ENCODE data around the gene RND2. TPM values are rescaled to one million over a fixed set of nuclear protein-coding genes. Genes with fewer than 3 reads are reported as not detected.

Gene RND2
- total and polyA plus RNA-seq, 2 of the 13 experiments (the other 11 are each of a cell fraction or from before 2014, with no cell fraction given), result 0.05 to 0.11 TPM

GRCh38 chr17:43021741-43022512 is 3.1 kb upstream of the RND2 start, which contains the start of gene VAT1 (continued):
- TF ChIP-seq ZBTB4 (CRISPR knock-in tag; IDR thresholded peaks at IDR 0.05; ENCODE audit: borderline replicate concordance) (no peak), JDP2 (CRISPR knock-in tag; IDR thresholded peaks at IDR 0.05; ENCODE audit: borderline replicate concordance) (no peak; the same call in 1 of the 2 replicates), KDM6A (CRISPR knock-in tag; IDR thresholded peaks at IDR 0.05; ENCODE audit: low read depth) (no peak), EZH2 (conservative IDR thresholded peaks at IDR 0.05; ENCODE audit: low read depth, low read length) (no peak), ELF4 (CRISPR knock-in tag; IDR thresholded peaks at IDR 0.05; ENCODE audit: borderline replicate concordance) (0 out of 2 replicates have a peak, but pooled peaks have one; percentile 52), TP53 (CRISPR knock-in tag; conservative IDR thresholded peaks at IDR 0.05) (0 out of 2 replicates have a peak, but pooled peaks have one; percentile 71), EED (CRISPR knock-in tag; IDR thresholded peaks at IDR 0.05) (peak; percentile 93; the same call in 1 of the 2 replicates), UBTF (CRISPR knock-in tag; IDR thresholded peaks at IDR 0.05) (peak; percentile 90; the same call in 1 of the 2 replicates), ZNF720 (CRISPR knock-in tag; IDR thresholded peaks at IDR 0.05) (no peak), SKIL (CRISPR knock-in tag; IDR thresholded peaks at IDR 0.05; ENCODE audit: borderline replicate concordance) (no peak), PAX8 (CRISPR knock-in tag; IDR thresholded peaks at IDR 0.05; ENCODE audit: borderline replicate concordance) (0 out of 2 replicates have a peak, but pooled peaks have one; percentile 57), ZNF577 (CRISPR knock-in tag; IDR thresholded peaks at IDR 0.05; ENCODE audit: borderline replicate concordance, low read depth) (0 out of 2 replicates have a peak, but pooled peaks have one; percentile 67), MAX (IDR thresholded peaks at IDR 0.05) (peak; percentile 70), ZBTB43 (CRISPR knock-in tag; conservative IDR thresholded peaks at IDR 0.05) (peak; percentile 71; the same call in 1 of the 2 replicates), THAP9 (CRISPR knock-in tag; IDR thresholded peaks at IDR 0.05; ENCODE audit: borderline replicate concordance) (peak; percentile 46; the same call in 1 of the 2 replicates)

Measured in HepG2 (cell line).